Activated gamma-delta T cell treated with Interleukin-2 at 50 U/mL for 16 hours (primary cell): ENCODE measurements around the gene ABLIM1.
A peak's percentile ranks its signal among the peaks of the same experiment; 100 is the strongest.

Source experiments
- DNase-seq: peaks from one replicate; pipeline ENCODE4 v3.0.0-alpha.2; 2020

ABLIM1 gene

GRCh38 chr10:114573330-114574045, 84.6 kb downstream of the ABLIM1 start:
- no peak for DNase-seq

GRCh38 chr10:114571316-114571999, 86.6 kb downstream of the ABLIM1 start:
- DNase-seq = no peak

DNA sequence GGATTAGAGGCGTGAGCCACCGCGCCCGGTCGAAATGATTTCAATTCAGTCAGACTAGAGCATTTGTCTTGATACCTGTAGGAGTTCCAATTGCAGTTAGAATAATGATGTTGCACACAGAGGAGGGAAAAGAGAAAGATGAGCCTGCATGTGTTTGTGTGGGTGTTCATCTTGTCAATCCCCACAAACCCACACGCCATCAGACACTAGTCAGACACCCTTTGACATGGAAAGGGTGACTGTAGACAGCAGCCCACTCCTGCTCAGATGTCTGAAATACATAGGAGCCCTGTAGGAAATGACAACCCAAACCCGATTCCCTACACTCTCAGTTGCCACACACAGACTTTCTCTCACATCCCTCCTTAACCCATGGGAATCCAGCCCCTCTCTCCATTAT, 92.0 kb downstream of the ABLIM1 start:
- DNase-seq = no peak

DNA sequence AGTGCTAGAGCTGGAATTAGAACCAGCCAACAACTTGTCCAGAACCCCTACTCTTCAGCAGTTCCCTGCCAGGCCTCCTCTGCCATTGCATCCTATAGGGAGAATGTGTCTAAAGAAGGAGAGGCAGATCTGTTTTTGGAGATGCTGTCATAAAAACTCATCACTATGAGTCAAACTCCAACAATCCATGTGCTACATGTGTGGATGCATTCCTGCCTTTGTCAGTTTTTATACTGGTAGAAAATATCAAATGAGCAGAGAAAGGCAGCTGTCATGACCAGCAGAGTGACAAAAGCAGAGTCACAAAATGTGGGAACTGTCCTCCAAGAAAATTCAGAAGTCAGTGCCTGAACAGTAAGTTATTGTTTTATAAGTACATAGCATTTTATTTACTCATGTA, 93.0 kb downstream of the ABLIM1 start:
- DNase-seq = no peak

DNA sequence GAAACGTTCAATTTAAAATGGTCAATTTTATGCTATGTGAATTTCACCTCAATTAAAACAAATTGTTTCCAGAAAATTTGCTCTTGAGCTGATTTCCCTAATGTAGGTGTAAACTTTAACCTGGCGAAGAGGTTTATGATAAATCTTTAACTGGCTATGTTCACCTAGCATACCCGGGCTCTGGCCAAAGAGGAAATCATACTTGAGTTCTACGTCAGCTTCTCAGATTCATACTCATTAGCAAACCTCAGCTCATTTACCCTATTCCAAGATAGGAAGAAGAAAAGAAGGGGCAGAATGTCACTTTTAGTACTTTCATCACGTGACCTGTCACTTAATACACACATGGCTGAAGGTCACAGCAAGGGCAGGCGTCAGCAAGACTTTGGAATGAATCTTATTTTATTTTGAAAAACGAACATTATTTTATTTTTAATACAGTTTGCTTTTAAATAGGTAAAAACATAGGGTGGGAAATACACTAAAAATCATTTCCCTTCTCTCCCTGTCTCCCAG, 97.0 kb downstream of the ABLIM1 start:
- no peak for DNase-seq

GRCh38 chr10:114560144-114560543, 97.9 kb downstream of the ABLIM1 start:
- DNase-seq = no peak

DNA sequence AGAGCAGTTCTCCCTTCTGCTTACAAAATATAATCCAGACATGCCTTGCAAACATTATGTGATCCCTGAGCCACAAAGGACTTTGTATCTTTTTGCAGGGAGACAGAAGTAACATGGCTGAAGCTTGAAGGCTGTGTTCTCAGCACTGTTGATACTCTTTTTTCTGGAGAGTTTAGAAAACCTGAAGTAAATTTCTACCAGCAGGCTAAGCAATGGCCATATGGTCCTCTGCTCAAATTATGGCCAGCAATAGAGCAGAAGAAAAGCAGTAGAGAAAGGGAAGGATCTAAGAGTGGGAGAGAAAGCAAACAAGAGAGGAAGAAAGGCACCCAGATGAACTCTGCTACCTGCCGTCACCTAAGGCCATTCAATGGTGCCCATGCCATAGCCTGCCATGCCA, 98.4 kb downstream of the ABLIM1 start:
- DNase-seq = no peak

DNA sequence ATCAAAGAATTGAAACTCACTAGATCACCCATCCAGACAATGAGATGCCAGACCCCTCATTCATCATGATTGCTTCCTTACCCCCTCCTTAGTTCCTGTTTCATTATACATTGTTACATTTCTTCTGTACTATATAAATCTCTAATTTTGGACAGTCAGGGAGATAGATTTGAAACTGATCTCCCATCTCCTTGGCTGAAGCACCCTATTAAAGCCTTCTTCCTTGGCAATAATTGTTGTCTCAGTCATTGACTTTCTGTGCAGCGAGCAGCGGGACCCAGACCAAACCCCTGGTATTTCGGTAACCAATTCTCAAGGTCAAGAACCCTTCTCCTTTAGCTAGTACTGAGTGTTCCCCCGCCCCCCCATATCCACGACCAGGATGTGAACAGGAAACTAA, 100.2 kb downstream of the ABLIM1 start:
- no peak for DNase-seq

GRCh38 chr10:114556236-114557122, 101.6 kb downstream of the ABLIM1 start:
- DNase-seq = no peak

DNA sequence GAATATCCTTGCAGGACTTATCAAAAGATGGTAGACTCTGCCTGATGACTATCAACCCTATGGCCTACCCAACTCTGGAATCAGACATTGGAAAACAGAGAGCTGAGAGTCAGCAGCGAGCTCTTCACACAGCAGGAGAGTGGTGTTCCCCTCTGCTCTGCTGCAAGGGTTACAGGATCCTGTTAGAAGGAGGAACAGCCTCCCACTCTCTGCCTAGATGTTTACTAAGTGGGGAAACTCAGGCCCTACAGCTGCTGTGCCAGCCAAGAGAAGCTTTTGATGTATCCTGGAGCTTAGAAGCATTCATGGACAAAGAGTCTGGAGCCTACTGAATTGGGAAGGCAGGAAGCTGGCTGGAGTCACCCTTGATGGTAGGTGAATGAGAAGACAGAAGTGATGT, 104.6 kb downstream of the ABLIM1 start:
- DNase-seq = no peak

DNA sequence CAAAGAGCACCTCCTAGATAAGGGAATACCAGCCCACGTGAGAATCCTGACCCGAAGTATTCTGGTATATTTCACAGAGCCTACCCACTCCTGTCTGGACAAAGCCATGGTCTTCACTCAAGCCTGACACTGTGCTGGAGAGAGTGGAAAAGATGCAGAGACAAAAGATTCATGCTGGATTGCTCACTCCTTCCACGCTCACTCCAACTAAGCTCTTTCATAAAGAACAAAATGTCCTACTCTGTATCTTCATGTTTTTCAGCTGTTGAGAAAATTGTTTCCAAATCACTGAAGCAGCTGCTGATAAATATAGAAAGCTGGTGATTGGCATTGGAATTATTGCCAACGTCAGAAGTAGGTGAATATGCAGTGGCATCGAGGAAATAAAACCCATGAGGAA, 106.0 kb downstream of the ABLIM1 start:
- no peak for DNase-seq

DNA sequence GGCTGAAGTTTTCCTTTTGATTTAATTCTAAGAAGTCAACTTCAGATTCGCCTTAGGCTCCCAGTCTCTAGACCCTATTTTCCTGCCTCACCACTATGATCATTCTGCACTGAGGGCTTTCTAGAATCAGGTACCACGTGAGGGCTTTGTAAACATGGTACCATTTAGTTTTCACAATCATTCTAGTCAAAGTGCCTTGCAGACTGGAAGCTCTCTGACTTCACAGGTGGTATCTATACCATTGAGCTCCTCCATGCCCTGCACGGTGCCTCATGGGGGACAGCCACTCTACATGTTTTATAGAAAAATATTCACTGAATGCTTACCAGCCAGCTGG, 106.5 kb downstream of the ABLIM1 start:
- DNase-seq = no peak

DNA sequence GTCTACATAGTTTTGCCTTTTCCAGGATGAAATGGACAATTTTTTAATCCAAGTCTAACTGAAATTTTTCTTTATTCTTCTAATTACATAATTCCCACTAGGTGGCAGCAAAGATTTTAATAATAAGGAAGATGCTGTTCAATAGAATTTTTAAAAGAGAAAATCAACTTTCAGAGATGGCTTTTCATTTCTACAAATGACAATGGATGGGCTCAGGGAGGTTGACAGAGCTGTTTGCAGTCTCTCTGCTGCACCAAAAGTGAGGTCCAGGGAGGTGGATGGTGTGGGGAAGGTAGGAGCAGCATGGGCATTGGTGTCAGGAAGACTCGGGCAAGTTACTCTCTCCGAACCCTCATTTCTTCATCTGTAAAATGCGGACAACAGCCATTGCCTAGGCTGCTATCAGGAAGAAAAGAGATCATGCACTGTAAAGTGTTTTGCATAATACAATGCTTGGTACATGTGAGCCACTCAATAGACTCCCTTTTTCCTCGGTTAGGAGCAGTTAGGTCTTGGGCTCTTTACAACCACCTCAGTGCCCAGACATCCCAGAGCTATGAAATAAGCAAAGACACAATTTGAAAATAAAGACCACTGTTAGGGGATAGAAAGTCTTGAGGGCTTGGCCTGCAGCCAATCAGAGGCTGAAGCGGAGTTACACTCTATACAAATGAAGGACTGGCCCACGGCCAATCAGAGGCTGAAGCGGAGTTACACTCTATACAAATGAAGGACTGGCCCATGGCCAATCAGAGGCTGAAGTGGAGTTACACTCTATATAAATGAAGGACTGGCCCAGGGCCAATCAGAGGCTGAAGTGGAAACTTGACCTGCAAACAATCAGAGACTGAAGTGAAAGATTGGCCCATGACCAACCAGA, 107.1 kb downstream of the ABLIM1 start:
- DNase-seq = no peak

DNA sequence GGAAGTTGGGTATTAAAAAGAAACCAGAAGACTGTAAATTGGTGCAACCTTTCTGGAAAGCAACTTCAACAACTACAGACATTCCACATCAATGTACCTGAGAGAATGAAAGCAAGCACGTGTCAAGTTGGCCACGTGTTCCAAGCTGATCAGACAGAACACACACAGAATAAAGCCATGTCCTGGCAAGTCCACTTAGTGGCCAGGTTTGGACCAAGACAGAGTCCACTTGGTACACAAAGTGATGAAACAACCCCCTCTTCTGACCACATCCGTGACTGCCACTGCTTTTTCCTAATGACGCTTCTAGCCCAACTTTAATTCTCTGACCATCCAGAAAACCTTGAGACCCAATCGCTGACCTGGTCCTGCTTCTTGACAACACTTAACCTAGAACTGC, 109.4 kb downstream of the ABLIM1 start:
- no peak for DNase-seq

DNA sequence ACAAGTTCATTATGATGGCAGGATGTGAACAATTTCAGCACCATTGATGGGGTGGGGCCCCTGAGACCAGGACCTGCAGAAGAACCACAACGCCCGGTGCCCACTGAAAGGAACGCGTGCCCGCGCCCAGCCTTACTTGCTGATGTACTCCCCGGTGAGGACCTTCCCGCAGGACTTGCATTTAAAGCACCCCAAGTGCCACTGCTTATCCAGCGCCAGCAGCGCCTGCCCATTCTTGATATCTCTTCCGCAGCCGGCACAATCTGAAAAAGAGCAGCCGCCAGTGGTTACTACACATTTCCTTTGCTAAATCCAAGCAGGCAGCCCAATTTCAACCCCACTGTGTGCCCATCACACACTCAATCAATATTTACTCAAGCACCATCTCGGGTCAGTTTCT, 110.6 kb downstream of the ABLIM1 start:
- DNase-seq = no peak

- DNase-seq = no peak
Measured at GRCh38 chr10:114547056-114547455, 111.0 kb downstream of the ABLIM1 start.

DNA sequence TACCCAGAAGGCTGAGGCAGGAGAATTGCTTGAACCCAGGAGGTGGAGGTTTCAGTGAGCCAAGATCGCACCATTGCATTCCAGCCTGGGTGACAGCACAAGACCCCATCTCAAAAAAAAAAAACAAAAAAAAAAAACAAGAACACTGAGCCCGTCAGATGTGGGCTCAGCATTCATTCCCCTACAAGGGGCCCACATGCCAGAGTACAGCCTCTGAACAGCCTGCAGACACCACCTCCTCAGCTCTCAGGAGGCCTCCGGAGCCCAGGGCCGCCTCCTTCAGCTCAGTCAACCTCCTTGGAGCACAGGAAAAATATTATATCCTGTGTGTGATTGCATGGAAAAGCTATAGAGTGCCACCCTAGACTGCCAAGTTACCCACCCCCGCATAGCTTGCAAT, 112.3 kb downstream of the ABLIM1 start:
- no peak for DNase-seq

GRCh38 chr10:114545071-114545470, 113.0 kb downstream of the ABLIM1 start:
- DNase-seq = no peak

- peak; percentile 75 for DNase-seq
Measured at GRCh38 chr10:114544045-114544659, 113.9 kb downstream of the ABLIM1 start.

DNA sequence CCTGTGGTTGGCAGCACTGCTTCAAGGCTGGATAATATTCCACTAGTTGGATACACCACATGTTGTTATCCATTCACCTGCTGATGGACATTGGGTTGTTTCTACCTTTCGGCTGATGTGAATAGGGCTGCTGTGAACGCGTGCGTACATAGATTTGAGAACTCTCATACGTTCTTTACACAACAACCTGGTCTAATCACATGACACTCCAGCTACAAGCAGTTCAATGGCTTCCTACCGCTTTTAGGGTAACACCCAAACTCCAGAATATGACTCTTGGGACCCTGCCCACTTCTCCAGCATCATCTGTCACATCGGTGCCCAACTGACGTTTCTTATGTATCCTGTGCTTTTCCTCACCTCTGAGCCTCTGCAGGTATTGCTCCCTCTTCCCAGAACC, 114.6 kb downstream of the ABLIM1 start:
- DNase-seq = no peak

GRCh38 chr10:114542373-114542772, 115.7 kb downstream of the ABLIM1 start:
- DNase-seq = no peak

DNA sequence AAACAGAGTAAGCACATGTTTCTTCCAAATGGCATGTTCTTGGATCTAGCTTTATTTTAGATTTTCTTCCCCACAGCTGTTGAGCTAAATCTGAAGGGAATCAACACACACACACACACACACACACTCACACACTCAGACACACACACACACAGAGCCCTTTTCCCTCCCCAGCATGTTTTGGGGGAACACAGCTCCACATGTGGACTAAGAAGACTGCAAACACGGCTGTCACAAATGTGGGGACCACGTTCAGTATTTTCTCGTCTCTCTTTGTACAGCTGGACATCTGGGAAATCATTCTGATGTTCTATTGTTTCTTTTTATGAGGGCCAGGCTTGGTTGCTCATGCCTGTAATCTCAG, 116.3 kb downstream of the ABLIM1 start:
- no peak for DNase-seq
